Measurements from ENCODE around the gene CBX5. TPM values are rescaled to one million over a fixed set of nuclear protein-coding genes. Genes with fewer than 3 reads are reported as not detected.

CBX5 gene
- polyA plus RNA-seq, 4 donors, result 103 to 136 (median 126) TPM

Other genes starting within 250 kb of the CBX5 start
- 1 to 10 TPM; 1.6 to 2.3 (median 1.9) TPM for gene HOXC5, start 247.1 kb downstream of the CBX5 start, polyA plus RNA-seq (ENCODE audit: insufficient read length in 4 of 4)
- gene HOXC4, start 226.3 kb downstream of the CBX5 start, polyA plus RNA-seq (ENCODE audit: insufficient read length in 4 of 4), result 10 to 100 TPM; 42.7 to 53.0 (median 51.1) TPM
- 10 to 100 TPM; 30.7 to 36.1 (median 33.8) TPM for gene SMUG1, start 91.1 kb downstream of the CBX5 start, polyA plus RNA-seq (ENCODE audit: insufficient read length in 4 of 4)
- gene HNRNPA1, start 604 bp upstream of the CBX5 start, polyA plus RNA-seq (ENCODE audit: insufficient read length in 4 of 4), result 1,000 to 10,000 TPM; 3,341 to 3,757 (median 3,663) TPM
- gene NFE2, start 20.9 kb upstream of the CBX5 start, polyA plus RNA-seq (ENCODE audit: insufficient read length in 4 of 4), result 1 to 10 TPM; 2.0 to 4.8 (median 2.4) TPM
- gene COPZ1, start 45.0 kb upstream of the CBX5 start, polyA plus RNA-seq (ENCODE audit: insufficient read length in 4 of 4), result 100 to 1,000 TPM; 214 to 236 (median 220) TPM
- gene GPR84, start 84.4 kb upstream of the CBX5 start, polyA plus RNA-seq (ENCODE audit: insufficient read length in 4 of 4), result under 1 TPM in 3 of 4 donors, not detected in 1; 0.10 to 0.22 (median 0.17) TPM
- gene ZNF385A, start 104.6 kb upstream of the CBX5 start, polyA plus RNA-seq (ENCODE audit: insufficient read length in 4 of 4), result 10 to 100 TPM; 11.7 to 15.7 (median 12.9) TPM
- gene ITGA5, start 139.1 kb upstream of the CBX5 start, polyA plus RNA-seq (ENCODE audit: insufficient read length in 4 of 4), result 10 to 100 TPM; 39.2 to 50.6 (median 44.7) TPM
- gene GTSF1, start 193.5 kb upstream of the CBX5 start, polyA plus RNA-seq (ENCODE audit: insufficient read length in 4 of 4), result under 1 TPM in 1 of 4 donors, not detected in 3; 0.04 TPM
- gene NCKAP1L, start 217.6 kb upstream of the CBX5 start, polyA plus RNA-seq (ENCODE audit: insufficient read length in 4 of 4), result 1 to 10 TPM; 3.4 to 4.0 (median 3.6) TPM

All from right renal pelvis (tissue), 4 donors.